GM23338 (cell line): ENCODE measurements around the gene TPBG. TPM values are rescaled to one million over a fixed set of nuclear protein-coding genes. Genes with fewer than 3 reads are reported as not detected.

Experiments used
- ATAC-seq: fragments of 200-7000 bp; cut with Tn5 transposase; 3 replicates; pipeline ENCODE4 v1.9.1; 2020
- DNase-seq: peaks from one replicate; pipeline ENCODE4 v3.0.0-alpha.2; 2015; ENCODE audit warnings: low spot score
- H2AFZ ChIP-seq: fragments of 200-600 bp; sonication (generic); 2 replicates; pipeline ENCODE4 v1.8.0; 2016; ENCODE audit warnings: antibody characterized with exemption, mild to moderate bottlenecking, moderate library complexity
- H3F3A ChIP-seq: fragments of 200-600 bp; sonication (generic); replicated peaks from 2 replicates; pipeline ENCODE4 v1.8.0; 2017; ENCODE audit warnings: antibody characterized with exemption, mixed run types, low read depth
- H3K27ac ChIP-seq: fragments of 200-600 bp; sonication (generic); 2 replicates; pipeline ENCODE4 v1.6.1; 2016; ENCODE audit warnings: low read depth
- H3K27me3 ChIP-seq: fragments of 200-600 bp; sonication (generic); 2 replicates; pipeline ENCODE4 v1.8.0; 2016; ENCODE audit warnings: mild to moderate bottlenecking, mixed run types, moderate library complexity; ENCODE audit not compliant: insufficient read depth
- H3K36me3 ChIP-seq: fragments of 200-600 bp; sonication (generic); 2 replicates; pipeline ENCODE4 v1.8.0; 2016; ENCODE audit warnings: mild to moderate bottlenecking; ENCODE audit not compliant: insufficient read depth
- H3K4me1 ChIP-seq: fragments of 200-600 bp; sonication (generic); 2 replicates; pipeline ENCODE4 v1.8.0; 2016; ENCODE audit warnings: mild to moderate bottlenecking, moderate library complexity; ENCODE audit not compliant: insufficient read depth
- H3K4me2 ChIP-seq: fragments of 200-600 bp; sonication (generic); 2 replicates; pipeline ENCODE4 v1.7.1; 2017; ENCODE audit warnings: mixed run types
- H3K4me3 ChIP-seq: fragments of 200-600 bp; sonication (generic); 2 replicates; pipeline ENCODE4 v1.6.1; 2016; ENCODE audit warnings: mixed run types
- H3K79me2 ChIP-seq: fragments of 200-600 bp; sonication (generic); replicated peaks from 2 replicates; pipeline ENCODE4 v1.8.0; 2017; ENCODE audit warnings: mild to moderate bottlenecking; ENCODE audit not compliant: insufficient read depth
- H3K9me2 ChIP-seq: fragments of 200-600 bp; sonication (generic); 2 replicates; pipeline ENCODE4 v1.8.0; 2017; ENCODE audit not compliant: insufficient read depth
- H4K20me1 ChIP-seq: fragments of 200-600 bp; sonication (generic); replicated peaks from 2 replicates; pipeline ENCODE4 v1.8.0; 2017; ENCODE audit warnings: mild to moderate bottlenecking; ENCODE audit not compliant: insufficient read depth
- H3K27ac Mint-ChIP-seq: 2 replicates; pipeline ENCODE4 v1.8.0; 2020; ENCODE audit warnings: inconsistent platforms, mild to moderate bottlenecking, moderate library complexity, mixed read lengths
- H3K27me3 Mint-ChIP-seq: 3 replicates; pipeline ENCODE4 v1.8.0; 2022; ENCODE audit warnings: low read depth, mild to moderate bottlenecking, moderate library complexity, mixed read lengths, inconsistent platforms; ENCODE audit not compliant: insufficient read depth, poor library complexity
- H3K36me3 Mint-ChIP-seq: 3 replicates; pipeline ENCODE4 v1.8.0; 2021; ENCODE audit warnings: low read depth, mild to moderate bottlenecking, inconsistent platforms, moderate library complexity, mixed read lengths
- H3K4me1 Mint-ChIP-seq: 3 replicates; pipeline ENCODE4 v1.8.0; 2020; ENCODE audit warnings: mild to moderate bottlenecking, inconsistent platforms, mixed read lengths
- H3K4me3 Mint-ChIP-seq: 3 replicates; pipeline ENCODE4 v1.8.0; 2021; ENCODE audit warnings: moderate library complexity, mild to moderate bottlenecking, inconsistent platforms, mixed read lengths
- H3K9me3 Mint-ChIP-seq: 3 replicates; pipeline ENCODE4 v1.8.0; 2020; ENCODE audit warnings: moderate library complexity, mild to moderate bottlenecking, inconsistent platforms, mixed read lengths
- CREB1 ChIP-seq: fragments of 250-450 bp; sonication (Bioruptor Pico); IDR thresholded peaks from 2 replicates; pipeline ENCODE4 v1.5.0; 2020; ENCODE audit warnings: low read depth, mild to moderate bottlenecking, moderate library complexity
- EZH2 ChIP-seq: fragments of 200-600 bp; sonication (generic); IDR thresholded peaks from one replicate; pipeline ENCODE4 v1.8.0; 2017; ENCODE audit warnings: antibody characterized with exemption, mild to moderate bottlenecking, low read depth; ENCODE audit not compliant: unreplicated experiment
- EZH2phosphoT487 ChIP-seq: fragments of 200-600 bp; sonication (generic); IDR thresholded peaks from one replicate; pipeline ENCODE4 v1.8.1; 2018; ENCODE audit warnings: antibody characterized with exemption; ENCODE audit not compliant: unreplicated experiment
- JUNB ChIP-seq: IDR thresholded peaks from one replicate; pipeline ENCODE4 v1.6.1; 2016; ENCODE audit warnings: antibody characterized with exemption; ENCODE audit not compliant: unreplicated experiment
- NANOG ChIP-seq: IDR thresholded peaks from 2 replicates; pipeline ENCODE4 v1.6.1; 2016; ENCODE audit warnings: antibody characterized with exemption, borderline replicate concordance
- POLR2AphosphoS5 ChIP-seq: IDR thresholded peaks from 2 replicates; pipeline ENCODE4 v1.6.1; 2016; ENCODE audit warnings: antibody characterized with exemption, low read depth
- STAT1 ChIP-seq: IDR thresholded peaks from one replicate; pipeline ENCODE4 v1.6.1; 2016; ENCODE audit warnings: antibody characterized with exemption; ENCODE audit not compliant: unreplicated experiment
- ZNF114 ChIP-seq: fragments of 250-450 bp; sonication (Bioruptor Pico); IDR thresholded peaks from 2 replicates; pipeline ENCODE4 v1.5.0; 2020; ENCODE audit warnings: mild to moderate bottlenecking, moderate library complexity
- ZNF331 ChIP-seq: fragments of 250-450 bp; sonication (Bioruptor Pico); IDR thresholded peaks from 2 replicates; pipeline ENCODE4 v1.5.0; 2020; ENCODE audit warnings: low read depth, mild to moderate bottlenecking, moderate library complexity
- polyA plus RNA-seq: library from polyadenylated mRNA; unstranded; fragments of >200 nt; fragmentation: Nextera tagmentation; extraction: Ambion mirVana; gene quantifications from 2 replicates; pipeline ENCODE4 v1.2.1, GENCODE V29; 2016
- total RNA-seq: library from RNA; depleted of rRNA; stranded (reverse); fragments of >200 nt; shearing (Covaris generic); gene quantifications from 2 replicates; pipeline ENCODE4 v1.2.3, GENCODE V29; 2014
- TF ChIP-seq, protein P1 (sequence below): IDR thresholded peaks from one replicate; pipeline ENCODE4 v1.6.1; 2018; ENCODE audit warnings: antibody characterized with exemption; ENCODE audit not compliant: unreplicated experiment
- TF ChIP-seq, protein P2 (sequence below): fragments of 250-450 bp; sonication (Bioruptor Pico); IDR thresholded peaks from 2 replicates; pipeline ENCODE4 v1.5.0; 2020; ENCODE audit warnings: mild to moderate bottlenecking, moderate library complexity
- TF ChIP-seq, protein P3 (sequence below): IDR thresholded peaks from 2 replicates; pipeline ENCODE4 v1.6.1; 2016; ENCODE audit warnings: antibody characterized with exemption
- TF ChIP-seq, protein P4 (sequence below), 2 experiments: fragments of 200-600 bp in 1 of 2; sonication (generic) in 1 of 2; conservative IDR thresholded peaks; 2 replicates each; pipeline versions ENCODE4 v1.5.1 to v1.6.1; 2016 to 2017; ENCODE audit warnings: antibody characterized with exemption in 2 of 2, low read depth in 2 of 2, mild to moderate bottlenecking in 2 of 2, moderate library complexity in 1 of 2

The TPBG gene
- total and polyA plus RNA-seq, 2 experiments from 2014 or later: 22.1 to 33.0 TPM

DNA sequence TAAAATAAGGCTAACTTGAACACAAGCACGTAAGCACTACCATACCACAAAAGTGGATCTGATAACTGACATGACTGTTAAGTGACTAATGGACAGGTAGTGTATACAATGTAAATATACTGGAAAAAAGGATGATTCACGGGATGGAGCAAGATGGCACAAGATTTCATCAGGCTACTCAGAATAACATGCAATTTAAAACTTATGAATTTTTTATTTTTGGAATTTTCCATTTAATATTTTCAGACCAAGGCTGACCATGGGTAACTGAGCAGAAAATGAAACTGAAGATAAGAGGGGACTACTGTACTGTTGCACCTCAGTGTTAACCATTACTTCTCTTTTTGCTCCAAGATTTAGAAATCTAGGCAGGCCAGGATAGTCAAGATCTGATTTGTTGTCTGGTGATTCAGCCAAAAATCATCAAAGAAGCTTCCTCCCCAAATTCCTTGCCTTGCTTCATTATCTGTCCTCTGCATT is 45.4 kb downstream of the TPBG start:
- no peaks in the 10 kb centered on the region for H3K36me3 Mint-ChIP-seq
- no peak for DNase-seq
- H3K4me1 ChIP-seq: 0 out of 2 replicates have a peak, but pooled peaks cover 7% of the 10 kb centered on the region
- TF ChIP-seq EZH2: no peak
- no peak for TF ChIP-seq EZH2phosphoT487
- no peak for TF ChIP-seq CREB1
- TF ChIP-seq ZNF114 (CRISPR knock-in tag): no peak
- TF ChIP-seq STAT1: no peak
- no peak for TF ChIP-seq JUNB
- TF ChIP-seq, protein P1, sequence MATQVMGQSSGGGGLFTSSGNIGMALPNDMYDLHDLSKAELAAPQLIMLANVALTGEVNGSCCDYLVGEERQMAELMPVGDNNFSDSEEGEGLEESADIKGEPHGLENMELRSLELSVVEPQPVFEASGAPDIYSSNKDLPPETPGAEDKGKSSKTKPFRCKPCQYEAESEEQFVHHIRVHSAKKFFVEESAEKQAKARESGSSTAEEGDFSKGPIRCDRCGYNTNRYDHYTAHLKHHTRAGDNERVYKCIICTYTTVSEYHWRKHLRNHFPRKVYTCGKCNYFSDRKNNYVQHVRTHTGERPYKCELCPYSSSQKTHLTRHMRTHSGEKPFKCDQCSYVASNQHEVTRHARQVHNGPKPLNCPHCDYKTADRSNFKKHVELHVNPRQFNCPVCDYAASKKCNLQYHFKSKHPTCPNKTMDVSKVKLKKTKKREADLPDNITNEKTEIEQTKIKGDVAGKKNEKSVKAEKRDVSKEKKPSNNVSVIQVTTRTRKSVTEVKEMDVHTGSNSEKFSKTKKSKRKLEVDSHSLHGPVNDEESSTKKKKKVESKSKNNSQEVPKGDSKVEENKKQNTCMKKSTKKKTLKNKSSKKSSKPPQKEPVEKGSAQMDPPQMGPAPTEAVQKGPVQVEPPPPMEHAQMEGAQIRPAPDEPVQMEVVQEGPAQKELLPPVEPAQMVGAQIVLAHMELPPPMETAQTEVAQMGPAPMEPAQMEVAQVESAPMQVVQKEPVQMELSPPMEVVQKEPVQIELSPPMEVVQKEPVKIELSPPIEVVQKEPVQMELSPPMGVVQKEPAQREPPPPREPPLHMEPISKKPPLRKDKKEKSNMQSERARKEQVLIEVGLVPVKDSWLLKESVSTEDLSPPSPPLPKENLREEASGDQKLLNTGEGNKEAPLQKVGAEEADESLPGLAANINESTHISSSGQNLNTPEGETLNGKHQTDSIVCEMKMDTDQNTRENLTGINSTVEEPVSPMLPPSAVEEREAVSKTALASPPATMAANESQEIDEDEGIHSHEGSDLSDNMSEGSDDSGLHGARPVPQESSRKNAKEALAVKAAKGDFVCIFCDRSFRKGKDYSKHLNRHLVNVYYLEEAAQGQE: no peak
- TF ChIP-seq, protein P2, sequence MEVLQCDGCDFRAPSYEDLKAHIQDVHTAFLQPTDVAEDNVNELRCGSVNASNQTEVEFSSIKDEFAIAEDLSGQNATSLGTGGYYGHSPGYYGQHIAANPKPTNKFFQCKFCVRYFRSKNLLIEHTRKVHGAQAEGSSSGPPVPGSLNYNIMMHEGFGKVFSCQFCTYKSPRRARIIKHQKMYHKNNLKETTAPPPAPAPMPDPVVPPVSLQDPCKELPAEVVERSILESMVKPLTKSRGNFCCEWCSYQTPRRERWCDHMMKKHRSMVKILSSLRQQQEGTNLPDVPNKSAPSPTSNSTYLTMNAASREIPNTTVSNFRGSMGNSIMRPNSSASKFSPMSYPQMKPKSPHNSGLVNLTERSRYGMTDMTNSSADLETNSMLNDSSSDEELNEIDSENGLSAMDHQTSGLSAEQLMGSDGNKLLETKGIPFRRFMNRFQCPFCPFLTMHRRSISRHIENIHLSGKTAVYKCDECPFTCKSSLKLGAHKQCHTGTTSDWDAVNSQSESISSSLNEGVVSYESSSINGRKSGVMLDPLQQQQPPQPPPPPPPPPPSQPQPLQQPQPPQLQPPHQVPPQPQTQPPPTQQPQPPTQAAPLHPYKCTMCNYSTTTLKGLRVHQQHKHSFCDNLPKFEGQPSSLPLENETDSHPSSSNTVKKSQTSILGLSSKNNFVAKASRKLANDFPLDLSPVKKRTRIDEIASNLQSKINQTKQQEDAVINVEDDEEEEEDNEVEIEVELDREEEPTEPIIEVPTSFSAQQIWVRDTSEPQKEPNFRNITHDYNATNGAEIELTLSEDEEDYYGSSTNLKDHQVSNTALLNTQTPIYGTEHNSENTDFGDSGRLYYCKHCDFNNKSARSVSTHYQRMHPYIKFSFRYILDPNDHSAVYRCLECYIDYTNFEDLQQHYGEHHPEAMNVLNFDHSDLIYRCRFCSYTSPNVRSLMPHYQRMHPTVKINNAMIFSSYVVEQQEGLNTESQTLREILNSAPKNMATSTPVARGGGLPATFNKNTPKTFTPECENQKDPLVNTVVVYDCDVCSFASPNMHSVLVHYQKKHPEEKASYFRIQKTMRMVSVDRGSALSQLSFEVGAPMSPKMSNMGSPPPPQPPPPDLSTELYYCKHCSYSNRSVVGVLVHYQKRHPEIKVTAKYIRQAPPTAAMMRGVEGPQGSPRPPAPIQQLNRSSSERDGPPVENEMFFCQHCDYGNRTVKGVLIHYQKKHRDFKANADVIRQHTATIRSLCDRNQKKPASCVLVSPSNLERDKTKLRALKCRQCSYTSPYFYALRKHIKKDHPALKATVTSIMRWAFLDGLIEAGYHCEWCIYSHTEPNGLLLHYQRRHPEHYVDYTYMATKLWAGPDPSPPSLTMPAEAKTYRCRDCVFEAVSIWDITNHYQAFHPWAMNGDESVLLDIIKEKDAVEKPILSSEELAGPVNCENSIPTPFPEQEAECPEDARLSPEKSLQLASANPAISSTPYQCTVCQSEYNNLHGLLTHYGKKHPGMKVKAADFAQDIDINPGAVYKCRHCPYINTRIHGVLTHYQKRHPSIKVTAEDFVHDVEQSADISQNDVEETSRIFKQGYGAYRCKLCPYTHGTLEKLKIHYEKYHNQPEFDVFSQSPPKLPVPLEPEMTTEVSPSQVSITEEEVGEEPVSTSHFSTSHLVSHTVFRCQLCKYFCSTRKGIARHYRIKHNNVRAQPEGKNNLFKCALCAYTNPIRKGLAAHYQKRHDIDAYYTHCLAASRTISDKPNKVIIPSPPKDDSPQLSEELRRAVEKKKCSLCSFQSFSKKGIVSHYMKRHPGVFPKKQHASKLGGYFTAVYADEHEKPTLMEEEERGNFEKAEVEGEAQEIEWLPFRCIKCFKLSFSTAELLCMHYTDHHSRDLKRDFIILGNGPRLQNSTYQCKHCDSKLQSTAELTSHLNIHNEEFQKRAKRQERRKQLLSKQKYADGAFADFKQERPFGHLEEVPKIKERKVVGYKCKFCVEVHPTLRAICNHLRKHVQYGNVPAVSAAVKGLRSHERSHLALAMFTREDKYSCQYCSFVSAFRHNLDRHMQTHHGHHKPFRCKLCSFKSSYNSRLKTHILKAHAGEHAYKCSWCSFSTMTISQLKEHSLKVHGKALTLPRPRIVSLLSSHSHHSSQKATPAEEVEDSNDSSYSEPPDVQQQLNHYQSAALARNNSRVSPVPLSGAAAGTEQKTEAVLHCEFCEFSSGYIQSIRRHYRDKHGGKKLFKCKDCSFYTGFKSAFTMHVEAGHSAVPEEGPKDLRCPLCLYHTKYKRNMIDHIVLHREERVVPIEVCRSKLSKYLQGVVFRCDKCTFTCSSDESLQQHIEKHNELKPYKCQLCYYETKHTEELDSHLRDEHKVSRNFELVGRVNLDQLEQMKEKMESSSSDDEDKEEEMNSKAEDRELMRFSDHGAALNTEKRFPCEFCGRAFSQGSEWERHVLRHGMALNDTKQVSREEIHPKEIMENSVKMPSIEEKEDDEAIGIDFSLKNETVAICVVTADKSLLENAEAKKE (CRISPR knock-in tag): no peak
- TF ChIP-seq, protein P3, sequence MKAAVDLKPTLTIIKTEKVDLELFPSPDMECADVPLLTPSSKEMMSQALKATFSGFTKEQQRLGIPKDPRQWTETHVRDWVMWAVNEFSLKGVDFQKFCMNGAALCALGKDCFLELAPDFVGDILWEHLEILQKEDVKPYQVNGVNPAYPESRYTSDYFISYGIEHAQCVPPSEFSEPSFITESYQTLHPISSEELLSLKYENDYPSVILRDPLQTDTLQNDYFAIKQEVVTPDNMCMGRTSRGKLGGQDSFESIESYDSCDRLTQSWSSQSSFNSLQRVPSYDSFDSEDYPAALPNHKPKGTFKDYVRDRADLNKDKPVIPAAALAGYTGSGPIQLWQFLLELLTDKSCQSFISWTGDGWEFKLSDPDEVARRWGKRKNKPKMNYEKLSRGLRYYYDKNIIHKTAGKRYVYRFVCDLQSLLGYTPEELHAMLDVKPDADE: no peak
- TF ChIP-seq ZNF331: no peak
- TF ChIP-seq POLR2AphosphoS5: no peak
- no peak for TF ChIP-seq NANOG
- TF ChIP-seq, protein P4, sequence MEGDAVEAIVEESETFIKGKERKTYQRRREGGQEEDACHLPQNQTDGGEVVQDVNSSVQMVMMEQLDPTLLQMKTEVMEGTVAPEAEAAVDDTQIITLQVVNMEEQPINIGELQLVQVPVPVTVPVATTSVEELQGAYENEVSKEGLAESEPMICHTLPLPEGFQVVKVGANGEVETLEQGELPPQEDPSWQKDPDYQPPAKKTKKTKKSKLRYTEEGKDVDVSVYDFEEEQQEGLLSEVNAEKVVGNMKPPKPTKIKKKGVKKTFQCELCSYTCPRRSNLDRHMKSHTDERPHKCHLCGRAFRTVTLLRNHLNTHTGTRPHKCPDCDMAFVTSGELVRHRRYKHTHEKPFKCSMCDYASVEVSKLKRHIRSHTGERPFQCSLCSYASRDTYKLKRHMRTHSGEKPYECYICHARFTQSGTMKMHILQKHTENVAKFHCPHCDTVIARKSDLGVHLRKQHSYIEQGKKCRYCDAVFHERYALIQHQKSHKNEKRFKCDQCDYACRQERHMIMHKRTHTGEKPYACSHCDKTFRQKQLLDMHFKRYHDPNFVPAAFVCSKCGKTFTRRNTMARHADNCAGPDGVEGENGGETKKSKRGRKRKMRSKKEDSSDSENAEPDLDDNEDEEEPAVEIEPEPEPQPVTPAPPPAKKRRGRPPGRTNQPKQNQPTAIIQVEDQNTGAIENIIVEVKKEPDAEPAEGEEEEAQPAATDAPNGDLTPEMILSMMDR (conservative IDR thresholded peaks at IDR 0.05; ENCODE audit: low read depth in 2 of 2): no peak
- H3K27me3 Mint-ChIP-seq: no peaks in the 10 kb centered on the region
- H3K27ac ChIP-seq: no peak overlapping the region
- no peak for ATAC-seq
- no peak overlapping the region for H2AFZ ChIP-seq
- H3F3A ChIP-seq: no peaks in the 10 kb centered on the region
- H3K4me3 ChIP-seq: no peak overlapping the region
- no peaks in the 10 kb centered on the region for H3K36me3 ChIP-seq
- H3K9me2 ChIP-seq: no peaks in the 10 kb centered on the region; the same call in 1 of the 2 replicates
- no peaks in the 10 kb centered on the region for H3K27me3 ChIP-seq
- no peaks in the 10 kb centered on the region for H3K79me2 ChIP-seq
- no peak overlapping the region for H3K4me2 ChIP-seq
- no peak overlapping the region for H3K4me3 Mint-ChIP-seq
- H3K9me3 Mint-ChIP-seq: no peaks in the 10 kb centered on the region
- H3K4me1 Mint-ChIP-seq: peaks cover 7% of the 10 kb centered on the region; the same call in 2 of the 3 replicates
- no peak overlapping the region for H3K27ac Mint-ChIP-seq
- H4K20me1 ChIP-seq: no peaks in the 10 kb centered on the region
